Upper lobe of left lung (tissue), 4 donors: Measurements from ENCODE around the gene BAAT.

ENCODE experiments used
- CTCF ChIP-seq, 6 experiments: fragments of 450-650 bp in 4 of 6; fragments of 200-600 bp in 2 of 6; sonication (generic) in 2 of 6; IDR thresholded peaks; one replicate each; pipeline ENCODE4 v1.5.1; 2016 to 2019; ENCODE audit warnings: antibody characterized with exemption in 6 of 6
- EP300 ChIP-seq, 4 donors: sonication (generic); formaldehyde crosslinking; IDR thresholded peaks; one replicate each; pipeline ENCODE4 v1.5.1; 2017; ENCODE audit warnings: antibody characterized with exemption in 4 of 4, control low read depth in 2 of 4
- POLR2A ChIP-seq, 4 donors: fragments of 450-650 bp; IDR thresholded peaks; one replicate each; pipeline ENCODE4 v1.5.1; 2016 to 2017; ENCODE audit warnings: antibody characterized with exemption in 4 of 4, mild to moderate bottlenecking in 2 of 4
- POLR2AphosphoS5 ChIP-seq, 2 donors: sonication (generic); formaldehyde crosslinking; IDR thresholded peaks; one replicate each; pipeline ENCODE4 v1.5.1; 2017; ENCODE audit warnings: antibody characterized with exemption in 2 of 2

- TF ChIP-seq CTCF (IDR thresholded peaks at IDR 0.05) (no peak), POLR2AphosphoS5 (IDR thresholded peaks at IDR 0.05) (no peak), EP300 (IDR thresholded peaks at IDR 0.05) (no peak), POLR2A (IDR thresholded peaks at IDR 0.05) (no peak)
Observed at GRCh38 chr9:101400120-101400519, 15.3 kb upstream of the BAAT start.
